ENCODE measurements around the gene CAMKK1.

- TF ChIP-seq, protein P1, sequence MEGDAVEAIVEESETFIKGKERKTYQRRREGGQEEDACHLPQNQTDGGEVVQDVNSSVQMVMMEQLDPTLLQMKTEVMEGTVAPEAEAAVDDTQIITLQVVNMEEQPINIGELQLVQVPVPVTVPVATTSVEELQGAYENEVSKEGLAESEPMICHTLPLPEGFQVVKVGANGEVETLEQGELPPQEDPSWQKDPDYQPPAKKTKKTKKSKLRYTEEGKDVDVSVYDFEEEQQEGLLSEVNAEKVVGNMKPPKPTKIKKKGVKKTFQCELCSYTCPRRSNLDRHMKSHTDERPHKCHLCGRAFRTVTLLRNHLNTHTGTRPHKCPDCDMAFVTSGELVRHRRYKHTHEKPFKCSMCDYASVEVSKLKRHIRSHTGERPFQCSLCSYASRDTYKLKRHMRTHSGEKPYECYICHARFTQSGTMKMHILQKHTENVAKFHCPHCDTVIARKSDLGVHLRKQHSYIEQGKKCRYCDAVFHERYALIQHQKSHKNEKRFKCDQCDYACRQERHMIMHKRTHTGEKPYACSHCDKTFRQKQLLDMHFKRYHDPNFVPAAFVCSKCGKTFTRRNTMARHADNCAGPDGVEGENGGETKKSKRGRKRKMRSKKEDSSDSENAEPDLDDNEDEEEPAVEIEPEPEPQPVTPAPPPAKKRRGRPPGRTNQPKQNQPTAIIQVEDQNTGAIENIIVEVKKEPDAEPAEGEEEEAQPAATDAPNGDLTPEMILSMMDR (IDR thresholded peaks at IDR 0.05): no peak
- TF ChIP-seq POLR2A (IDR thresholded peaks at IDR 0.05): no peak
Measured at GRCh38 chr17:3847165-3847670, 45.6 kb downstream of the CAMKK1 start.
